Measurements from ENCODE around the gene BTBD16. TPM values are rescaled to one million over a fixed set of nuclear protein-coding genes. Genes with fewer than 3 reads are reported as not detected.

Gene BTBD16
- total and polyA plus RNA-seq, 2 of the 4 experiments (the other 2 are of a cell fraction), result not detected

- Histone ChIP-seq H2AK9ac (replicated peaks; ENCODE audit: low read depth, low read length, poor library complexity) (no peak overlapping the region), H3K9me1 (ENCODE audit: insufficient read depth, low read length) (peaks cover 7% of the 10 kb centered on the region; the same call in 1 of the 2 replicates), H3K27ac (ENCODE audit: insufficient read depth, low read length) (no peak overlapping the region), H3K9ac (ENCODE audit: low read depth, low read length) (no peak overlapping the region), H3K4ac (ENCODE audit: low read depth, low read length) (no peak overlapping the region), H3K4me3 (ENCODE audit: insufficient read depth, low read depth, low read length) (no peak overlapping the region), H3K23ac (ENCODE audit: low read depth, low read length) (no peak overlapping the region), H3K14ac (replicated peaks; ENCODE audit: low read depth, low read length) (no peak overlapping the region), H3K36me3 (ENCODE audit: control insufficient read depth, insufficient read depth, low read length) (peaks cover 6% of the 10 kb centered on the region; the same call in 1 of the 2 replicates), H4K91ac (ENCODE audit: insufficient read depth, low read depth, low read length) (no peak overlapping the region), H3K4me2 (ENCODE audit: low read depth, low read length) (no peak overlapping the region), H3K56ac (ENCODE audit: extremely low read depth, insufficient read depth, low read length) (no peak overlapping the region), H4K8ac (ENCODE audit: low read depth in 2 of 2, low read length in 2 of 2) (no peak overlapping the region), H2AK5ac (ENCODE audit: low read depth, low read length) (no peak overlapping the region), H2BK5ac (ENCODE audit: low read depth, low read length, poor library complexity, severe bottlenecking) (no peak overlapping the region), H3K4me1 (ENCODE audit: control insufficient read depth, insufficient read depth, low read length) (no peaks in the 10 kb centered on the region), H3K18ac (ENCODE audit: low read depth, low read length) (no peak overlapping the region), H4K20me1 (ENCODE audit: insufficient read depth, low read length) (no peaks in the 10 kb centered on the region), H3K79me1 (ENCODE audit: low read depth in 1 of 2, low read length in 2 of 2) (no peaks in the 10 kb centered on the region), H2BK20ac (ENCODE audit: low read depth, low read length) (no peak overlapping the region), H4K5ac (ENCODE audit: low read depth, low read length) (no peak overlapping the region), H2BK120ac (ENCODE audit: low read depth, low read length) (no peak overlapping the region), H2AFZ (replicated peaks; ENCODE audit: low read length, poor library complexity) (no peak overlapping the region), H3K9me3 (ENCODE audit: control insufficient read depth, insufficient read depth, low read length) (no peaks in the 10 kb centered on the region), H3K27me3 (ENCODE audit: control insufficient read depth, insufficient read depth, low read length) (no peaks in the 10 kb centered on the region), H2BK15ac (ENCODE audit: low read depth, low read length) (no peak overlapping the region)
- dilution Hi-C loops (cut with HindIII; ENCODE audit: low sequenced_read_pairs, unreplicated experiment) (no loop called here), in situ Hi-C loops (cut with MboI; ENCODE audit: low sequenced_read_pairs) (no loop called here), intact Hi-C loops (cut with micrococcal nuclease) (no loop called here)
- WGBS, 2 experiments (ENCODE audit: extremely low coverage in 2 of 2, insufficient read length in 1 of 2), result 83% methylated on average over 2 of the region's 11 CpGs; no CpG with 5 or more reads in 1 of the 2 experiments
- TF ChIP-seq CTCF (conservative IDR thresholded peaks at IDR 0.05; ENCODE audit: low read depth, low read length) (no peak), MAZ (IDR thresholded peaks at IDR 0.05; ENCODE audit: borderline replicate concordance, low read depth, low read length) (no peak), RAD21 (IDR thresholded peaks at IDR 0.05; ENCODE audit: low read length) (no peak), NFE2L2 (IDR thresholded peaks at IDR 0.05; ENCODE audit: low read depth, low read length) (no peak), SMC3 (IDR thresholded peaks at IDR 0.05; ENCODE audit: low read depth, low read length) (no peak), BHLHE40 (IDR thresholded peaks at IDR 0.05; ENCODE audit: low read depth, low read length) (no peak), CEBPB (IDR thresholded peaks at IDR 0.05; ENCODE audit: low read depth, low read length) (no peak), CHD1 (IDR thresholded peaks at IDR 0.05; ENCODE audit: low read depth, low read length) (no peak), RFX5 (IDR thresholded peaks at IDR 0.05; ENCODE audit: low read depth, low read length) (no peak), POLR2A (IDR thresholded peaks at IDR 0.05; ENCODE audit: low read depth, low read length) (no peak)
- no peak for ATAC-seq (ENCODE audit: low read depth)
- no peak for DNase-seq
- ChIA-PET CTCF (no interaction called here), POLR2A (ENCODE audit: unreplicated experiment) (no interaction called here)
- BruUV-seq (replicated peaks), result no TSS peak
Measured at GRCh38 chr10:122245897-122246296, 25.2 kb upstream of the BTBD16 start.

Measured in IMR-90 (cell line).